ENCODE data around the gene RBBP4.

- TF ChIP-seq POLR2A (IDR thresholded peaks at IDR 0.05) (no peak), CTCF (IDR thresholded peaks at IDR 0.05) (no peak), EP300 (IDR thresholded peaks at IDR 0.05) (no peak)
These were observed 31.1 kb upstream of the RBBP4 start for GRCh38 chr1:32619701-32620485.
